HEK293T (cell line): ENCODE results near the gene CLASP1.

Experiments
- FOXA1 ChIP-seq: fragments of 450-650 bp; IDR thresholded peaks from 2 replicates; pipeline ENCODE4 v1.6.1; 2016; ENCODE audit warnings: mild to moderate bottlenecking
- FOXK2 ChIP-seq: fragments of 450-650 bp; IDR thresholded peaks from 2 replicates; pipeline ENCODE4 v1.6.1; 2016; ENCODE audit warnings: mild to moderate bottlenecking
- FOXM1 ChIP-seq: fragments of 450-650 bp; IDR thresholded peaks from 2 replicates; pipeline ENCODE4 v1.6.1; 2017; ENCODE audit warnings: mild to moderate bottlenecking, borderline replicate concordance
- PKNOX1 ChIP-seq: fragments of 450-650 bp; IDR thresholded peaks from 2 replicates; pipeline ENCODE4 v1.6.1; 2016
- SUZ12 ChIP-seq: fragments of 450-650 bp; IDR thresholded peaks from 2 replicates; pipeline ENCODE4 v1.6.1; 2016; ENCODE audit warnings: mild to moderate bottlenecking

GRCh38 chr2:121564905-121565304 is 84.4 kb downstream of the CLASP1 start:
- TF ChIP-seq PKNOX1 = no peak
- no peak for TF ChIP-seq SUZ12
- TF ChIP-seq FOXK2 = no peak
- TF ChIP-seq FOXM1 = no peak
- no peak for TF ChIP-seq FOXA1
